ENCODE data around the gene PSEN1.

DNA sequence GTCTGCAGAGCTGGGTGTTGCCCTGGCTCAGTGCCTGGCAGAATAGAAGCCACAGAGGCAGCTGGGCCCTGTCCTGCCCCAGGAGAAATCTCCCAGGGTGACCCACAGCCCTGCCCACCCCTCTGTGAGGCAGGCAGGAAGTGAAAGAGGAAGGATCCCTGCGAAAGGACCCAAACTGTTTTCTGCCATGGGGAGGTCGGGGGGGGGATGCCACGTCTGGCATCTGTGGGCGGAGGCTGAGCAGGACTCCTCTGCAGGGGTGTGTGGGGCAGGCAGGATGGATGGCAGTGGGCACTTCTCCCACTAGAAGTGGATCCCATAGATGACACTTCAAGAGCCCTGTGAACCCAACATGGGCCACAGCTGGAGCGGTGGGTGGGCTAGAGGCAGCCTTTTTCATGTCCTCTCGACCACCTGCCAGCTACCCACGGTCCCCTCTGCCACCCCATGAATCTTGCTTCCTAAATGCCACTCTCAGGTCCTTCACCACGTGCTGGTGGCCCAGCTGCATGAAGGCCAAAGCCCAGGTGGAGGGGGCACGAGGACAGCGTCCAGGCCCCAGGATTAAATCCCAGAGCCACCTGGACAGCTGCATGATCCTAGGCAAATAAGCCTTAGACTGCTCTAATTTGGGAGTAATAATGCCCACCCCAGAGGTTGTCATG lies 104.6 kb downstream of the PSEN1 start:
- TF ChIP-seq, protein P1, sequence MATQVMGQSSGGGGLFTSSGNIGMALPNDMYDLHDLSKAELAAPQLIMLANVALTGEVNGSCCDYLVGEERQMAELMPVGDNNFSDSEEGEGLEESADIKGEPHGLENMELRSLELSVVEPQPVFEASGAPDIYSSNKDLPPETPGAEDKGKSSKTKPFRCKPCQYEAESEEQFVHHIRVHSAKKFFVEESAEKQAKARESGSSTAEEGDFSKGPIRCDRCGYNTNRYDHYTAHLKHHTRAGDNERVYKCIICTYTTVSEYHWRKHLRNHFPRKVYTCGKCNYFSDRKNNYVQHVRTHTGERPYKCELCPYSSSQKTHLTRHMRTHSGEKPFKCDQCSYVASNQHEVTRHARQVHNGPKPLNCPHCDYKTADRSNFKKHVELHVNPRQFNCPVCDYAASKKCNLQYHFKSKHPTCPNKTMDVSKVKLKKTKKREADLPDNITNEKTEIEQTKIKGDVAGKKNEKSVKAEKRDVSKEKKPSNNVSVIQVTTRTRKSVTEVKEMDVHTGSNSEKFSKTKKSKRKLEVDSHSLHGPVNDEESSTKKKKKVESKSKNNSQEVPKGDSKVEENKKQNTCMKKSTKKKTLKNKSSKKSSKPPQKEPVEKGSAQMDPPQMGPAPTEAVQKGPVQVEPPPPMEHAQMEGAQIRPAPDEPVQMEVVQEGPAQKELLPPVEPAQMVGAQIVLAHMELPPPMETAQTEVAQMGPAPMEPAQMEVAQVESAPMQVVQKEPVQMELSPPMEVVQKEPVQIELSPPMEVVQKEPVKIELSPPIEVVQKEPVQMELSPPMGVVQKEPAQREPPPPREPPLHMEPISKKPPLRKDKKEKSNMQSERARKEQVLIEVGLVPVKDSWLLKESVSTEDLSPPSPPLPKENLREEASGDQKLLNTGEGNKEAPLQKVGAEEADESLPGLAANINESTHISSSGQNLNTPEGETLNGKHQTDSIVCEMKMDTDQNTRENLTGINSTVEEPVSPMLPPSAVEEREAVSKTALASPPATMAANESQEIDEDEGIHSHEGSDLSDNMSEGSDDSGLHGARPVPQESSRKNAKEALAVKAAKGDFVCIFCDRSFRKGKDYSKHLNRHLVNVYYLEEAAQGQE (IDR thresholded peaks at IDR 0.05; ENCODE audit: insufficient replicate concordance, low read depth) = no peak
- TF ChIP-seq, protein P2, sequence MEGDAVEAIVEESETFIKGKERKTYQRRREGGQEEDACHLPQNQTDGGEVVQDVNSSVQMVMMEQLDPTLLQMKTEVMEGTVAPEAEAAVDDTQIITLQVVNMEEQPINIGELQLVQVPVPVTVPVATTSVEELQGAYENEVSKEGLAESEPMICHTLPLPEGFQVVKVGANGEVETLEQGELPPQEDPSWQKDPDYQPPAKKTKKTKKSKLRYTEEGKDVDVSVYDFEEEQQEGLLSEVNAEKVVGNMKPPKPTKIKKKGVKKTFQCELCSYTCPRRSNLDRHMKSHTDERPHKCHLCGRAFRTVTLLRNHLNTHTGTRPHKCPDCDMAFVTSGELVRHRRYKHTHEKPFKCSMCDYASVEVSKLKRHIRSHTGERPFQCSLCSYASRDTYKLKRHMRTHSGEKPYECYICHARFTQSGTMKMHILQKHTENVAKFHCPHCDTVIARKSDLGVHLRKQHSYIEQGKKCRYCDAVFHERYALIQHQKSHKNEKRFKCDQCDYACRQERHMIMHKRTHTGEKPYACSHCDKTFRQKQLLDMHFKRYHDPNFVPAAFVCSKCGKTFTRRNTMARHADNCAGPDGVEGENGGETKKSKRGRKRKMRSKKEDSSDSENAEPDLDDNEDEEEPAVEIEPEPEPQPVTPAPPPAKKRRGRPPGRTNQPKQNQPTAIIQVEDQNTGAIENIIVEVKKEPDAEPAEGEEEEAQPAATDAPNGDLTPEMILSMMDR (IDR thresholded peaks at IDR 0.05; ENCODE audit: insufficient read depth, low read length) = no peak
- no peak for TF ChIP-seq GABPA (IDR thresholded peaks at IDR 0.05; ENCODE audit: low read depth)
- TF ChIP-seq POLR2AphosphoS5 (IDR thresholded peaks at IDR 0.05; ENCODE audit: low read depth) = no peak

Measured in HL-60 (cell line).